ENCODE measurements around the gene ADARB2.

- TF ChIP-seq HOXA7 (CRISPR knock-in tag; IDR thresholded peaks at IDR 0.05; ENCODE audit: borderline replicate concordance) (no peak), CTCF (tag by site-specific recombination; IDR thresholded peaks at IDR 0.05) (no peak), REPIN1 (tag by site-specific recombination; IDR thresholded peaks at IDR 0.05; ENCODE audit: low read depth) (no peak), ZNF416 (tag by site-specific recombination; IDR thresholded peaks at IDR 0.05) (no peak), REST (tag by site-specific recombination; IDR thresholded peaks at IDR 0.05) (no peak), ZNF16 (tag by site-specific recombination; IDR thresholded peaks at IDR 0.05; ENCODE audit: low read depth) (no peak), YY1 (tag by site-specific recombination; IDR thresholded peaks at IDR 0.05) (no peak), ZNF324 (tag by site-specific recombination; IDR thresholded peaks at IDR 0.05) (no peak), ZNF501 (tag by site-specific recombination; IDR thresholded peaks at IDR 0.05) (no peak), ZEB2 (tag by site-specific recombination; IDR thresholded peaks at IDR 0.05) (no peak), GLIS2 (tag by site-specific recombination; IDR thresholded peaks at IDR 0.05) (no peak), ZNF623 (tag by site-specific recombination; IDR thresholded peaks at IDR 0.05) (no peak), ZNF621 (tag by site-specific recombination; IDR thresholded peaks at IDR 0.05) (no peak)
These were observed 361.8 kb downstream of the ADARB2 start for GRCh38 chr10:1375346-1376170.
